NT2/D1 (cell line): ENCODE results near the gene ZBTB1.

Experiments
- SUZ12 ChIP-seq: IDR thresholded peaks from 2 replicates; pipeline ENCODE4 v1.6.1; 2011; ENCODE audit not compliant: insufficient read length, insufficient read depth; ENCODE audit errors: extremely low read depth
- YY1 ChIP-seq: IDR thresholded peaks from 2 replicates; pipeline ENCODE4 v1.6.1; 2011; ENCODE audit not compliant: insufficient read length, insufficient read depth
- ZNF274 ChIP-seq: IDR thresholded peaks from 2 replicates; pipeline ENCODE4 v1.6.1; 2011; ENCODE audit warnings: mild to moderate bottlenecking, low read depth, low read length

DNA sequence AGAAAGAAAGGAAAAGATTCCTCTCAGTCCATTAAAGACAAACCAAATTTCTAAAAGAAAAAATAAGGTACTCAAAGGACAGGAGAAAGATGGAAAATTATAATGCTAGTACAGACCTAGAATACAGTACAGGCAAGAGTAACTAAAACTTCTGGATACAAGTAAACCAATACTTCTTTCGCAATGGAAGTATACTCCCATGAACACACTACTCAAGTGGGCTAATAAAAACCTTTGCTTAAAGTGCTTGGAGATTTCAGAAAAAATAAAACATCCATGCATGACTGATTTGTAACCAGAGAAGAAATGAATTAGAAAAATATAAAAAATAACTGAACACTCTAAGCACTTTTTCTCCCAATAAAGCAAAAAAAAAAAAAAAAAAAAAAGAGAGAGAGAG, 4.5 kb upstream of the ZBTB1 start:
- TF ChIP-seq YY1 (no peak), SUZ12 (no peak), ZNF274 (no peak)
